LNCAP (cell line): Measurements from ENCODE around the gene PIM2.

Source experiments
- TF ChIP-seq, protein P1 (sequence below): fragments of 450-650 bp; IDR thresholded peaks from 2 replicates; pipeline ENCODE4 v1.5.1; 2017; ENCODE audit warnings: mild to moderate bottlenecking

The PIM2 gene

GRCh38 chrX:48902135-48902534 is 16.7 kb downstream of the PIM2 start:
- TF ChIP-seq, protein P1, sequence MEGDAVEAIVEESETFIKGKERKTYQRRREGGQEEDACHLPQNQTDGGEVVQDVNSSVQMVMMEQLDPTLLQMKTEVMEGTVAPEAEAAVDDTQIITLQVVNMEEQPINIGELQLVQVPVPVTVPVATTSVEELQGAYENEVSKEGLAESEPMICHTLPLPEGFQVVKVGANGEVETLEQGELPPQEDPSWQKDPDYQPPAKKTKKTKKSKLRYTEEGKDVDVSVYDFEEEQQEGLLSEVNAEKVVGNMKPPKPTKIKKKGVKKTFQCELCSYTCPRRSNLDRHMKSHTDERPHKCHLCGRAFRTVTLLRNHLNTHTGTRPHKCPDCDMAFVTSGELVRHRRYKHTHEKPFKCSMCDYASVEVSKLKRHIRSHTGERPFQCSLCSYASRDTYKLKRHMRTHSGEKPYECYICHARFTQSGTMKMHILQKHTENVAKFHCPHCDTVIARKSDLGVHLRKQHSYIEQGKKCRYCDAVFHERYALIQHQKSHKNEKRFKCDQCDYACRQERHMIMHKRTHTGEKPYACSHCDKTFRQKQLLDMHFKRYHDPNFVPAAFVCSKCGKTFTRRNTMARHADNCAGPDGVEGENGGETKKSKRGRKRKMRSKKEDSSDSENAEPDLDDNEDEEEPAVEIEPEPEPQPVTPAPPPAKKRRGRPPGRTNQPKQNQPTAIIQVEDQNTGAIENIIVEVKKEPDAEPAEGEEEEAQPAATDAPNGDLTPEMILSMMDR, result no peak

DNA sequence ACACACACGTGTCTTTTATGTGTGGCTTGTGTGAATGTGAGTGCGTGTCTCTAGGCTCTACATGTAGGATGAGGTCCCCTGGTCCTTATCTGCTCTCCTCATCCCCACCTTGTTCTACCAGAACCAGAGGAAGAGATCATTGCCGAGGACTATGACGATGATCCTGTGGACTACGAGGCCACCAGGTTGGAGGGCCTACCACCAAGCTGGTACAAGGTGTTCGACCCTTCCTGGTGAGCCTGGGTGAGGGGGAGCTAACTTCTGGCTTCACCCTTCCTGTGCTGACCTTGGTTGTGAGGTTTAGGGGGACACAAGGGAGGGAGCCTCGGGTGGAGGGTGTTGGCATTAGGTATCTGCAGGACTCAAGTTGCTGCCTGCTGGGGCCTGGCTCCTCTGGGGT is 17.8 kb downstream of the PIM2 start:
- TF ChIP-seq, protein P1, result no peak

DNA sequence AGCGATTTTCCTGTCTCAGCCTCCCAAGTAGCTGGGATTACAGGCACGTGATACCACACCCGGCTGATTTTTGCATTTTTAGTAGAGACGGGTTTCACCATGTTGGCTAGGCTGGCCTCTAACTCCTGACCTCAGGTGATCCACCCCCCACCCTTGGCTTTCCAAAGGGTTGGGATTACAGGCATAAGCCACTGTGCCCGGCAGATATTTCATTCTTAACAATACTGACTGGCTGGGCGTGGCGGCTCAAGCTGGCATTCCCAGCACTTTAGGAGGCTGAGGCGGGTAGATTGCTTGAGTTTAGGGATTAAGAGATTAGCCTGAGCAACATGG is 19.8 kb downstream of the PIM2 start:
- TF ChIP-seq, protein P1, result no peak

DNA sequence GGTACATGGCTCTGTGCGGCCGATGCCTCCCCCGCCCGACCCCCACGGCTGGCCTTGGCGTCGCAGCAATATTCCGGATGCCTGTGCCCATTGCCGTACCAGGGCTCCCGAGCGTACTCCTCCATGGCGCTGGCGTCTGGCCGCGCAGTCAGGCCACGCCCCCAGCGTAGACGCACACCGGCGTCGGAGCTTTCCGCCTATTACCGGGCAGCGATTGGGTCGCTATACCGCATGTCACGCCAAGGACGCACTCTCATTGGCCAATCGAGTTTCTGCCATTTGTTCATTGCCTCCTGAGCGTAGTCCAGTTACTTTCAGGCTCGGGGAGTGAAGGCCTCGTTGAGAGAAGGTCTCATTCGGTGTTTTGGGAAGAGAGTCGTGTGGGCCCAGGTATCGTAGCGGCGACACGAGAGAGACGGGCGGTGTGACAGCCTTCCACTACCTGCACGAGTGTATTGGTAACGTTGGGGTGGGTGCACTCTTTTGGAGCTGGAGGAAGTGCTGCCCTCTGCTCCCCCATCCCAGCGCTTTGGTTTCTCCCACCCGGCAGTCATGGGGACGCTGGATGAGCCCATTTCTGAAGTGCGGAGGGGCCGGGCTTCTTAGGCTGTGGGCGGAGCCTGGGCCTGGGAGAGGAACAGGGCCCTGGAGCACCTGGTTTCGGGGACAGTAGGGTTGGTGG is 21.1 kb downstream of the PIM2 start, which contains the start of the genes PQBP1 and TIMM17B:
Gene PQBP1, plus strand, starts transcription at position 306 of the 682 bp plus-strand sequence. CDS start 580 bp downstream, outside the sequence.
Gene TIMM17B, minus strand, starts transcription at position 144 of the 682 bp plus-strand sequence. Its CDS starts 19 bp downstream, at position 125.
- TF ChIP-seq, protein P1, result no peak

DNA sequence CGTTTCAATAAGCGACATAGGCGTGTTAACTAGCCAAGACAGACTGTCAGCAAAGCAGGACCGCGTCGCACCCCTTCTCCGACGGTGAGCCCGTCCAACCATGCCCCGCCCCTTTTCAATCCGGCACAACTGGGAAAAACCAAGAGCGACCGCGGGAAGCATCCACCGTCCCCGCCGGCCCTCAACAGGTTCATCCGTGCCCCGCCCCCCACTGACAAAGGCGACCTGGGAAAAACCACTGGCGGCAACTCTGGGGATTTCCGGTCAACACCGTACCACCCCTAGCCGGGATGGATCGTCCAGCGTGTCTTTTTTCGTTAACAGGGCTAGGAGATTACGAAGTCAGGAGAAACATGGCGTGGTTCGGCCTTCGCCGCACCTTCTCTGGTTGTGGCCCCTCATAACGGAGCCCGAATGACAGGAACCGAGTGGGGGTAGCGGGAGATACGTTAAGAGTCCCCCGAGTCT is 21.6 kb downstream of the PIM2 start:
- TF ChIP-seq, protein P1, result no peak

GRCh38 chrX:48896611-48897011 is 22.2 kb downstream of the PIM2 start:
- TF ChIP-seq, protein P1, result no peak

DNA sequence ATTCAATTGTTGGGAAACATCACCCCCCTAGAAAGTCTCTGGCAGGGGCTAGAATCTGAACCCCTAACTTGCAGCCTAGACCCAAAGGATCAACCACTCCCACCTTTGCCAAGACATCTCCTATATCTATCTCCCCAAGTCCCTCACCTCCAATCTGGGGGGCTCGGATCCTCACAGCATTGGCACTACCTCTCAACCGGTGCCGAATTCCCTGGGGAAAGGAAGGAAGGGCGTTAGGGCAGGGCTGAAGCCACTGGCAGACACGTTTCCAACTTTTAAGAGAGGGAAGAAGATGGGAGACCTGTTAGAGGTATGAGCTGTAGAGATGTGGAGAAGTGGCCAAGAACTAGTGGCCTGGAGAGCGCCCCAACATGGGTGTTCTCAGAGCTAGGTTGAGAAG is 23.9 kb downstream of the PIM2 start:
- TF ChIP-seq, protein P1, result no peak
